Stimulated activated CD4-positive, alpha-beta T cell treated with anti-CD3 and anti-CD28 coated beads, Interleukin-1b, Interleukin-23, amount 100 ng/mL, for 4 hours (primary cell): ENCODE data around the gene RANBP10.

ENCODE experiments used
- DNase-seq, 2 donors: peaks; one replicate each; pipeline ENCODE4 v3.0.0-alpha.2; 2020; ENCODE audit warnings: low read depth in 2 of 2

RANBP10 gene

GRCh38 chr16:67746846-67747245, 59.5 kb downstream of the RANBP10 start:
- DNase-seq = no peak

GRCh38 chr16:67741118-67741517, 65.2 kb downstream of the RANBP10 start:
- no peak for DNase-seq

GRCh38 chr16:67740391-67740790, 66.0 kb downstream of the RANBP10 start:
- no peak for DNase-seq

GRCh38 chr16:67736858-67737257, 69.5 kb downstream of the RANBP10 start:
- no peak for DNase-seq

GRCh38 chr16:67734731-67735201, 71.6 kb downstream of the RANBP10 start:
- no peak for DNase-seq

DNA sequence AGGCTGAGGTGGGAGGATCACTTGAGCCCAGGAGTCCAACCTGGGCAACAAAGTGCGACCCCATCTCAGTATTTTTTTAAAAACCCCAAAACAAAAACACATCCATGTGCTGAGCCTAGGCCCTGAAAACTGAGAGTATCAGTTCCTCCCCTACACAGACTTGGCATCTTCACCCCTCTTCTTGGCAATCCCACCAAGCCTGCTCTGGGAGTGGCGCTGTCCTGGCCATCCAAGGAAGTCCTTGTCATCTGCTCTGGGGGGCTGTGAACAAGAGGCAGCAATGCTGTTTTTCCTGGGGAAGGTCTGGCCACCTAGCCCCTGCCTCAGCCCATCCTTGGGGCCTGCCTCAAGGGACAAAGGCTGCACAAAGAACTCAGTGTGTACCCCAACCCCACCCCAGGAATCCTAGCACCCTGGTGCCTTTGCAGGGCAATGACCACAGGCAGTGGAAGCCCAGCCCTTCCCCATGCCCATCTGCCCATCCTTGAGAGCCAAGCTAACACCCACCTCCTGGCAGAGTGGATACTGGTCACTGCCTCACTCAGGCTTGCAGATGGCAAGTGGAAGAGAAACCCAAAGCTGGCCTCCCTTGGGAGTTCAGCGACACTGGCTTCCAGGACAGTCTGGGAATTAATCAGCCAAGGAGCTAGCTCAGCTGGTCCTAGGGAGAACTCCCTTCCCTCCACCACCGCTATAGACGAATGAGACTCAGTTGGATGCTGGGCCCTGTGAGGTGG, 72.5 kb downstream of the RANBP10 start:
- no peak for DNase-seq

- no peak for DNase-seq
Measured at GRCh38 chr16:67731753-67732095, 74.6 kb downstream of the RANBP10 start.

GRCh38 chr16:67731071-67731752, 75.1 kb downstream of the RANBP10 start:
- no peak for DNase-seq

DNA sequence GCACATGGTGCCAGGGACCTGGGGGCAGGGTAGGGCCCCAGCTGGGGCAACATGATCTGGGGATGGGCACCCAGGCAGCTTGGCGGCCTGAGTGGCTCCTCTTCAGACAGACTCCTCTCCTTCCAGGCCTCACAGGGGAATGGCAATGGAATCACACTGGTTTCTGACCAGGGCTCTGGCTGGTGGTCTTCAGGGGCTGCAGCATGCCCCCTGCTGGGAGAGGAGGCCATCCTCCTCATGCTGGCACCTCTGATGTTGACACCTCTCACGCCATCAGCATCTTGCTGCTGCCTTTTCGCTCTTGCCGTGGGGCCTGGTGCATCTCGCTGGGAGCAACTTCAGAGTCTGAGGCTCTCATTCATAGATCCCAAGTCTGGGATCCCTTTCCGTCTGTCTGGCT, 76.0 kb downstream of the RANBP10 start:
- DNase-seq = no peak

- no peak for DNase-seq
Measured at GRCh38 chr16:67729636-67730248, 76.6 kb downstream of the RANBP10 start.

GRCh38 chr16:67727521-67728485, 78.6 kb downstream of the RANBP10 start:
- no peak for DNase-seq

GRCh38 chr16:67726106-67727034, 80.0 kb downstream of the RANBP10 start:
- DNase-seq = no peak

DNA sequence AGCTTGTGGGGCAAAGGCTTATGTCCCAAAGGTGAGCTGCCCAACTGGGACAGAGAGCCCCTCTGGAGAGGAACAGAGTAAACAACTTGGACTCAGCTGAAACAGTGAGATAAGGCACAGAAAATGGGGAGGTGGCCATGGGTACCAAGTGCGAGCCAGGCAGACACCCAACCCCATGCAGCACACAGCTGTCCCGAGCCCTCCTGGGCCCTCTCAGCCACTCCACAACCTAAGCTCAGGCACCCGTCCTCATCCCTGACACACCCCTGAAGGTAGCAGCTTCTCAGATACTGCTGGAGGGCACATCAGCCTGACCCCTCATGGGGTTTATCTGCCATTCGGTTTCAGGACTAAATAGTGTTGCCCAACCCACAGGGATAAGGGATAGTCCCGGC, 82.5 kb downstream of the RANBP10 start:
- DNase-seq = no peak

- no peak for DNase-seq
Measured at GRCh38 chr16:67723151-67723910, 83.0 kb downstream of the RANBP10 start.

- no peak for DNase-seq
Measured at GRCh38 chr16:67720236-67720635, 86.1 kb downstream of the RANBP10 start.

GRCh38 chr16:67719778-67720144, 86.6 kb downstream of the RANBP10 start:
- no peak for DNase-seq

DNA sequence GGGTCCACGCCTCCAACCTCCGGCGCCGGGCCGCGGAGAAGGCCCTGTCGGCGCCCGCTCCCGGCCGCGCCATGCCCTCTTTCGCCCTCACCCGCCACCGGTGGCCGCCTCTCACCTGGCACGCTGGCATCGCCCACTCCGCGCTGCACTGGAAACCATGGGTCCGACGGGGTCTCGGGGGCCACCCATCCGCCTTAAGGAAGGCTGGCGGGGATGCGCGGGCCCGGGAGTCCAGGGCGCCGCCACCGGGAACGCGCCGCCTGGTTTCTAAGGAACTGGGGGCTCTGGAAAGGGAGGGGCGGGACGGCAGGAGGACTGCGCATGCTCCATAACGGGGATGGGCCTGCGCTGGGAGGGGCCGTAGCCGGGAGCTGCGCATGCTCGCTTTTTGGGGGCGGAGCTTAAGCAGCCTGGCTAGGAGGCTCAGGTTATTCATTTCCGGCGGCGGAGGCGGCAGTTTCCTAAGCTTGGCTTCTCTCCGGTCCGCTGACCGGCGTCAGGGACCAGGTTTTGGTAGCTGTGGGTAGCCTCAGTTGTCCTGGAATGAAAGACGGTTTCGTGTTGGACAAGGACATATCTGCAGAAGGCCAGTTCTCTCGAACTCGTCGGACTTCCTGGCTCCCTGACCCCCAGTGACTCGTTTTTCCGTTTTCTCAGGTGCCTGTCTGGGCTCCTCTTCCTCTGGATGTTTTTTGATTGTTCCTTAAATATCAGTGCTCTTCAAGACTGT, 87.1 kb downstream of the RANBP10 start, which contains the start of gene GFOD2:
Gene GFOD2, minus strand, starts transcription at position 269 of the 730 bp plus-strand sequence. CDS start 33,601 bp downstream, outside the sequence.
- peak; percentile 99 to 100 for DNase-seq

DNA sequence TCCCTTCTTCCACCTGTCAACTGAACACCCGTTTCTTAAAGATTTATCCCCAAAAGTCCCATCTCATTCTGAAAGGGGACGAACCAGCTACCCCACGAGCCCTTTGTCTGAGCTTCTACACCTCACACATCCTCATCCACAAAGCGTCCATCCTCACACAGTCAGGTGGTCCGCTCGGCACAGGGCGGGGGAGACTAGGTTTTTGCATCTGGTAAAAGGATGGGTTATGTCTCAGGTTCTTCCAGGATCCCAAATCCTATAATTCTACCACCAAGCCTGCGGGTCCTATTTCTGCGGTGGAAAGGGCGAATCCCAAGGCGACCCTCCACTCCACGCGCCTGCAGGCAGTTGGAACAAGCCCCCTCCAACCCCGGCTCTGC, 87.7 kb downstream of the RANBP10 start:
- peak; percentile 3 to 6 for DNase-seq

DNA sequence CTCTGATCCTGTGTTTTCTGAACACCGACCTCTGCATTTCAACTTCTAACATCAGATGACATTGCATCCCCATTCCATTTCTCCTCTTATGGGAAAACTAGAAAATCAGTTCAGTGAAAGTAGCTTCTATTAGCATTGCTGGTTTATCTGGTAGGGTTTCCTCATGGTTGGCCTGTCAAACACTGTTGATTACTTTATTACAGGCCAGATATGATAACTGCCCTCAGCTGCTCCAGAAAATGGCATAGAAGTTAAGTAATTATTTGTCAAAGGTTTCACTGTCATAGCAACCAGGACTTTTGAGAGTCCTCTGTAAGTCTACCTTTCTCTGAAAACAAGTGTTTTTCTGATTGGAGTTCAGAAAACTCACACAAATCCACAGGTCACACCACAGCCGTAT, 90.3 kb downstream of the RANBP10 start:
- no peak for DNase-seq
